ENCODE results near the gene ZRANB3.
"Not testable (repeated sequence)": the region's sequence is repeated elsewhere in the genome, so short reads cannot be mapped to it uniquely, and the experiment has no call there.

The ZRANB3 gene

DNA sequence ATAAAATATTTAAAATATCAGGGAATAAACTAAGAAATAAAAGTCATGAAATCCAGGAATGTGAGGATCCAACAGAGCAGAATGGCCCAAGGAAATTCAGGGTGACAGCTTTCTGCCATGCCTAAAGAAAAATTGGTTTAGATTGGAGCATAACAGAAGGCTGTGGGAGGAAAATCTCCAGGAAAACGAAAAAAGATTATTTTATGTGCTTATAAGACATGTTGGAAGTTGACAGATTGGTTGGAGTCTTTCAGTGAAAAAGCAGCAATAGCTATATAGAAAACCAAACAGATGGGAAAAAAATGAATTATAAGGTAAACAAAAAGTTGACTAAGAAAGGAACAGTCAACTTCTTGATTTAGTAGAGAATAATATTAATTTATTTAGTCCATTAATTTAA is 203.9 kb downstream of the ZRANB3 start:
- no peak for DNase-seq (ENCODE audit: low read depth in 2 of 2)

- DNase-seq (ENCODE audit: low read depth in 2 of 2) = no peak
Measured at GRCh38 chr2:135320465-135321355, 210.3 kb downstream of the ZRANB3 start.

- DNase-seq (ENCODE audit: low read depth in 2 of 2) = no peak
Measured at GRCh38 chr2:135318808-135319207, 212.2 kb downstream of the ZRANB3 start.

- no peak for DNase-seq (ENCODE audit: low read depth in 2 of 2)
Measured at GRCh38 chr2:135317375-135317774, 213.6 kb downstream of the ZRANB3 start.

- DNase-seq (ENCODE audit: low read depth in 2 of 2) = no peak
Measured at GRCh38 chr2:135311962-135312361, 219.1 kb downstream of the ZRANB3 start.

DNA sequence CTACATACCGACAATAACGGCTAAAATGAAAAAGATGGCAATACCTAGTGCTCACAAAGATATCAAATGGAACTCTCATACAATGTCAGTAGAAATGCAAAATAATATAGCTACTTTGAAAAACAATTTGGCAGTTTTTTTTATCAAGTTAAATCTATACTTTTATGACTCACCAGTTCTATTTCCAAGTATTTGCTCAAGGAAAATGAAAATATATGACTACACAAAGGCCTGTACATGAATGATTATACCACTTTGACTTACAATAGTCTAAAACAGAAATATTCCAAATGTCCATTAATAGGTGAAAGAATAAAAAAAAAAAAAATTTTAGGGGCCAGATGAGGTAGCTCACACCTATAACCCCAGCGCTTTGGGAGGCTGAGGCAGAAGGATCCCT is 219.8 kb downstream of the ZRANB3 start:
- no peak for DNase-seq (ENCODE audit: low read depth in 2 of 2)

GRCh38 chr2:135304694-135305093 is 226.3 kb downstream of the ZRANB3 start:
- DNase-seq (ENCODE audit: low read depth in 2 of 2) = no peak

DNA sequence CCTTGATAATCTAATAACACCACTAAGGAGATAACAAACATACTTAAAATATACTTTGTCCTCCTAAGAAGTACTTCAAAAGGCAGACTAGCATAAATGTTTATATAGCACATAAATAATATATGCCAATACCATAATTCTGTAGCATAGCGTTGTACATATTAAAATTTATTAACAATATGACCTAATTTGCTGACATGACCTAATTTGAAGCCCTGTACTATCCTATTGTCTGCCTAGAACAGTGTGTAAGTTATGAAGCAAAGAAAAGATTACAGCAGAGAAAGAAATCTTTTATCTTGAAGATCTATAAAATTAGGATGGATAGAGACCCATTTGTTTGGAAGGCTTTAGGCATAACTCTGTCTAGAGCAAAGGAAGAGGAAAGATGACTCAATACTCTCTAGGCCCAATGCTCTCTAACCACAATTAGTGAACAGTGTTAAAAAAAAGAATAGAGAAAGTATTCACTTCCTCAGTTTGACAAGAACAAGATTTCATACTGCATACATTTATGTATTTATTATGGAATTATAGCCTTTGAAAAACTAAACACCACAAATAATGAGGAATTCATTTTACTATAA is 231.3 kb downstream of the ZRANB3 start:
- DNase-seq (ENCODE audit: low read depth in 2 of 2) = no peak

- DNase-seq (ENCODE audit: low read depth in 2 of 2) = no peak
Measured at GRCh38 chr2:135299165-135299564, 231.9 kb downstream of the ZRANB3 start.

DNA sequence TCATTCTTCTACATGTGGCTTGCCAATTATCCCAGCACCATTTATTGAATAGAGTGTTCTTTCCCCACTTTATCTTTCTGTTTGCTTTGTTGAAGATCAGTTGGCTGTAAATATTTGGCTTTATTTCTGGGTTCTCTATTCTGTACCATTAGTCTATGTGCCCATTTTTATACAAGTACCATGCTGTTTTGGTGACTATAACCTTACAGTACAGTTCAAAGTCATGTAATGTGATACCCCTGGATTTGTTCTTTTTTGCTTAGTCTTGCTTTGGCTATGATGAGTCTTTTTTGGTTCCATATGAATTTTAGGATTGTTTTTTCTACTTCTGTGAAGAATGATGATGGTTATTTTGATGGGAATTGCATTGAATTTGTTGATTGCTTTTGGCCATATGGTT is 243.9 kb downstream of the ZRANB3 start:
- DNase-seq (ENCODE audit: low read depth in 2 of 2) = not testable (repeated sequence)

- no peak for DNase-seq (ENCODE audit: low read depth in 2 of 2)
Measured at GRCh38 chr2:135285391-135285790, 245.6 kb downstream of the ZRANB3 start.

- no peak for DNase-seq (ENCODE audit: low read depth in 2 of 2)
Measured at GRCh38 chr2:135281379-135281778, 249.6 kb downstream of the ZRANB3 start.

DNA sequence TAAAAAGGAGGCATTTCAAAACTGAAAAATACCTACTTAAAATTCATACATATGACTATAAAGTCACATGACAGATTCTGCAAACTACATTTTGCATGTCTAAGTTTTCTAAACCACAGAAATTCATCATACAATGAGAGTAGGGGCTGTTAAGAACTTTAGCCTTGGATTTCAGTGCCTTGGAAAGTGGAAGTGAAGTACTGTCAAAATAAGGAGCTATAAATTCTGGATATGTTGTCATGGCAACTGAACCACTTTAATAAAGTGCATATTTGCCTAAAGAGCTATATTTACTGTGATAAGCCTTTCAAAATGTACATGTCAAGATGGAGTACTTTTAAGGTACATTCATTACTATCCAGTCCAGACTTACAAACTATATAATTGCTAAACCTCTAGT is 251.8 kb downstream of the ZRANB3 start:
- no peak for DNase-seq (ENCODE audit: low read depth in 2 of 2)

DNA sequence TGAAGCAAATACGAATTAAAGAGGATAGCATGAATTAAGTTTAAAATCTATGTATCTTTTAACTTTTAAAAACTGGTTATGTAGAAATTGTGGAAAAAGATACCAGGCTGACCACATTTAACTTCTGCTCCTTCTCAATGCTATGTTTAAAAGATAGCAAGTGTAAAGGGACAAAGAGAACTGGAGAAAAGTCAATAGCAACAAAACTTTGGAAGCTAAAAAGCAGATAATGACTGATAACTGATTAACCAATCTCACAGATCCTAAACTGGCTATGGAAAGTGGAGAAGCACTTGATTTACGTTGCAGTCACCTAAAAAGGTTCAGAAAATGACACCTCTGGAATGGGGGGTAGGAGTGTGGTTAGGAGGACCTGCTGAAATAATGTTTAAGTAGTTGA is 254.5 kb downstream of the ZRANB3 start:
- no peak for DNase-seq (ENCODE audit: low read depth in 2 of 2)

DNA sequence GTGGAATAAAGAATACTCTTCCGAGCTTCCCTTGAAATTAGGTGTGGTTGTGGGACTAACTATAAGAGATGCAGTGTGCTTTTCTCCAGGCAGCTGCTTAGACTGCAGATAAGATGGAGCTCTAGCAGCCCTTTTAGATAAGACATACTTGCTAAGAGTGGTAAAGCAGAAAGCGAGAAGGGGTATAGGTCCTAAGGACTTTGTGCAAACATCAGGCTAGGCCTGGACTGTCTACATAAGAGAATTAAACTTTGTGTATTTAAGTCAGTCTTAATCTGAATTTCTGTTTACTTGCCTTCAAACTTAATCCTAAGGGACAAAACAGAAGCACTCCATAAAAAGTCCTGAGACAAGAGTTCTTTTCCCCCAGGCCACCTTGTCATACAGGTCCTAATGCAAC is 260.0 kb downstream of the ZRANB3 start:
- no peak for DNase-seq (ENCODE audit: low read depth in 2 of 2)

- DNase-seq (ENCODE audit: low read depth in 2 of 2) = no peak
Measured at GRCh38 chr2:135265960-135266490, 265.0 kb downstream of the ZRANB3 start.

- no peak for DNase-seq (ENCODE audit: low read depth in 2 of 2)
Measured at GRCh38 chr2:135259123-135259522, 271.9 kb downstream of the ZRANB3 start.

DNA sequence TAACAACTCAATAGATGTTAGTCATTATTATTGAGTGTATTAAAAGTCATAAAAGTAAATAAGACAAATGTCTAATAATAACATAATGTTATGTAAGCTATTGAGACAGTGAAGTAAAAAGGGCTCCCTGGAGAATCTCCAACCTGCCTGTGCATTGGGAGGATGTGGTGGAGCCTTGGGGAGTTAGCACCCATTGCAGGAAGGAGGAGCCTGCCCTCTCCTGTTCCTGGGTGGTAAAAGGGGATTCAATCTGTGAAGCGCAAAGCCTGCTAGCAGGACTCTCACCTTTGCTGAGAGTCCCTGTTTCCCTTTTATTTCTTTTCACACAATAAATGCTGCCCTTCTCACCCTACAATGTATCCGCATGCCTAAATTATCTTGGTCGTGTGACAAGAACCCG is 272.8 kb downstream of the ZRANB3 start:
- no peak for DNase-seq (ENCODE audit: low read depth in 2 of 2)

GRCh38 chr2:135257383-135258090 is 273.5 kb downstream of the ZRANB3 start:
- DNase-seq (ENCODE audit: low read depth in 2 of 2) = no peak

DNA sequence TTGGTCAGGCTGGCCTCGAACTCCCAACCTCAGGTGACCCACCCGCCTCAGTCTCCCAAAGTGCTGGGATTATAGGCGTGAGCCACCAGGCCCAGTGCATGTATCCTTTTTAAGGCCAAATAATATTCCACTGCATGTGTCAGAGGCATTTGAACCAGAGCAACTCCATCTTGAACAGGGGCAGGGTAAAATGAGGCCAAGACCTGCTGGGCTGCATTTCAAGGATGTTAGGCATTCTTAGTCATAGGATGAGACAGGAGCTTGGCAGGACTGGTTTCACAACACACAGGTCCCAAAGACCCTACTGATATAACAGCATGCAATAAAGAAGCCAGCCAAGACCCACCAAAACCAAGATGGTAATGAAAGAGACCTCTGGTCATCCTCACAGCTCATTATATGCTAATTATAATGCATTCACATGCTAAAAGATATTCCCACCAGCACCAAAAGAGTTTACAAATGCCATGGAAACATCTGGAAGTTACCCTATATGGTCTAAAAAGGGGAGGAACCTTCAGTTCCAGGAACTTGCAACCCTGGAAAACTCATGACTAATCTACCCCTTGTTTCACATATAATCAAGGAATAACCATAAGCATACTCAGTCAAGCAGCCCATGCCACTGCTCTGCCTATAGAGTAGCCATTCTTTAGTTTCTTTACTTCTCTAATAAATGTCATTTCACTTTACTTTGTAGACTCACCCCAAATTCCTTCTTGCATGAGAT is 274.3 kb downstream of the ZRANB3 start:
- no peak for DNase-seq (ENCODE audit: low read depth in 2 of 2)

- no peak for DNase-seq (ENCODE audit: low read depth in 2 of 2)
Measured at GRCh38 chr2:135255208-135255607, 275.8 kb downstream of the ZRANB3 start.

Data from stimulated activated CD4-positive, alpha-beta T cell treated with anti-CD3 and anti-CD28 coated beads, Interleukin-15, amount 100 ng/mL, for 48 hours (primary cell).